Activated CD8-positive, alpha-beta memory T cell treated with anti-CD3 and anti-CD28 coated beads for 36 hours (primary cell): ENCODE results near the gene STIM1. TPM values are rescaled to one million over a fixed set of nuclear protein-coding genes. Genes with fewer than 3 reads are reported as not detected.
"Not testable (repeated sequence)": the region's sequence is repeated elsewhere in the genome, so short reads cannot be mapped to it uniquely, and the experiment has no call there.

ENCODE experiments used
- CTCF ChIA-PET: fragments of 350-600 bp; sonication (Branson Sonifier 250); formaldehyde crosslinking; loops from one replicate; lab custom pipeline; 2021; ENCODE audit warnings: antibody characterized with exemption; lab: Charles Lee
- POLR2A ChIA-PET: fragments of 350-600 bp; sonication (Branson Sonifier 250); formaldehyde crosslinking; loops from one replicate; lab custom pipeline; 2021; ENCODE audit warnings: antibody characterized with exemption; lab: Charles Lee
- total RNA-seq, 2 experiments: library from RNA; stranded (reverse); gene quantifications; one replicate each; pipeline ENCODE4 v1.2.3, GENCODE V29; 2021

STIM1 gene
- total RNA-seq, 2 experiments from 2014 or later, result 43.9 to 45.8 TPM

DNA sequence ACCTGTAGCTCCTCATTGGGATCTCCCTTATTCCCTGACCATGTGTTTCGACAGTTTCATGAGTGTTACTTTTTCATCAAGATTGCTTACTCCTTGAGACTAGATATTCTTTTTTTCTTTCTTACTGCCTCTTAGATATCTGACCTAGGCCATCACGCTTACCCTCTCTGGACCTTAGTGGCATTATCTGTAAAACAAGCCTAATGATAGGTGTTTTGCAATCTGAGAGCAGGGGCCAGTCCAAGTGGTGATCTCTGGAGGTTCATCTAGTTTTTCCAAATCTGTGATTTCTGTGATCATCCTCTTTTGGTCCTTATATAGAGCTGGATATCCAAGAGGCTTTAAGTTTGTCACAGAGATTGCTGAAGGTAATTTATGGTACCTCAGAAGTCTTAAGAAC lies 34.5 kb downstream of the STIM1 start:
- CTCF ChIA-PET, result interaction anchor here (1.4 kb wide), 1 partner anchor 35 kb away, joined by 3 read pairs; no protein-coding TSS in a partner anchor
- POLR2A ChIA-PET, result no interaction called here

DNA sequence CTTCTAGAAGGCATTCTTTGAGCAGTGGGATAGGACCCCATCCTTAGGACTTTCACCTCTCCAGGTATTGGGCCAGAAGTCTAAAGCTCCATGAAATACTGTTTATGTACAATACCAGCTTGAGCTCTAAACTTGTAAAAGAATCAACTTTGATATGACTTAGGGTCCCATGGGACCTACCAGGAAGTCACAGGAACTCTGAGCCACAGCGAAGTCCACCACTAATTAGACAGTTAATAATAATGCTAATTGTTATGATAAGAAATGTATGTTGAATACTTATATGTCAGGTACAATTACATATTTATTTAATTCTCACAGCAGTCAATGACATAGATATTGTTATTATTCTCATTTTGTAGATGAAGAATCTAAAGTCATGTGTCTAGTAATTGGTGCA lies 35.3 kb downstream of the STIM1 start:
- ChIA-PET CTCF (interaction anchor here (1.4 kb wide), 1 partner anchor 36 kb away, joined by 3 read pairs; no protein-coding TSS in a partner anchor), POLR2A (no interaction called here)

DNA sequence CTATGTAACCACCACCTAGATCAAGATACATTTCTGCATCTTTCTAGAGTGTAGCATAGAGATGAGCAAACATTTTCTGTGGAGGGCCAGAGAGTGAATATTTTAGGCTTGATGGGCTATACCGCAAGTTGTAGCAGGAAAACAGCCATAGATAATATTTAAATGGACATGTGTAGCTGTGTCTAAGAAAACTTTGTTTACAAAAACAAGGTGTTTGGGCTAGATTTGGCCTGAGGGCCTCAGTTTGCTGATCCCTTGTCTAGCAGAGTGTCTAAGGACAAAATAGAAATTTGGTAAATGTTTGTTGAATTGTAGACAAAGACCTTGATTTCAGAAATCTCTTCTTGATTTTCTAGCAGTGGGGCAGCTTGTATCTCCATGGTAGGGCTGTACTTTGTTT lies 36.3 kb downstream of the STIM1 start:
- CTCF ChIA-PET, result no interaction called here
- POLR2A ChIA-PET, result no interaction called here

DNA sequence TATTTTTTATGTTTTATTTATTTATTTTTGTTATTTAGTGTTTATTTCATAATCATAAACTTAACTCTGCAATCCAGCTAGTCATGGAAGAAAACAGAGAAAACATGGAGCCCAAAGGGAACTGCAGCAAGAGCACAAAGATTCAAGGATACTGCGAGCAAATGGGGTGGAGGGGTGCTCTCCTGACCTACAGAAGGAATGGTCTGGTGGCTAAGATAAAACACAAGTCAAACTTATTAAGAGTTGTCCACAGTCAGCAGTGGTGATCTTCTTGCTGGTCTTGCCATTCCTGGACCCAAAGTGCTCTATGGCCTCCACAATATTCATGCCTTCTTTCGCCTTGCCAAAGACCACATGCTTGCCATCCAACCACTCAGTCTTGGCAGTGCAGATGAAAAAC lies 36.7 kb downstream of the STIM1 start:
- CTCF ChIA-PET, result no interaction called here
- POLR2A ChIA-PET, result no interaction called here

DNA sequence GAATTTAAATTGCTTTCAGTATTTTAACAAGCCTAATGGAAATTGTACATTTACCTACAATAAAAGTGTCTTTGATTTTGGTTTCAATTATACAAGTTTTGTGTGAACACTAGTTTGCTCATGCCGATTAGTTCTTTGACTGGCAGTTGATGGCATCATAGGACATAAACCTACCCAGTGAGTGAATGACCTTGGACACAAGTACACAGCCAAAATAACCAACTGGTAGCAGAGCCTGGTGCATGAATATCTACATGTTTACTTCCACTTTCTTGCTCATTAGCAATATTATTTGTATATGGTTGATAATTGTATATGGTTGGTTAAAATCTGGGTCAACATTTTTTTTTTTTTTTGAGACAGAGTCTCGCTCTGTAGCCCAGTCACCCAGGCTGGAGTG lies 37.8 kb downstream of the STIM1 start:
- ChIA-PET POLR2A (interaction anchor here (1.2 kb wide), 1 partner anchor 202 kb away, joined by 3 read pairs; no protein-coding TSS in a partner anchor), CTCF (no interaction called here)

DNA sequence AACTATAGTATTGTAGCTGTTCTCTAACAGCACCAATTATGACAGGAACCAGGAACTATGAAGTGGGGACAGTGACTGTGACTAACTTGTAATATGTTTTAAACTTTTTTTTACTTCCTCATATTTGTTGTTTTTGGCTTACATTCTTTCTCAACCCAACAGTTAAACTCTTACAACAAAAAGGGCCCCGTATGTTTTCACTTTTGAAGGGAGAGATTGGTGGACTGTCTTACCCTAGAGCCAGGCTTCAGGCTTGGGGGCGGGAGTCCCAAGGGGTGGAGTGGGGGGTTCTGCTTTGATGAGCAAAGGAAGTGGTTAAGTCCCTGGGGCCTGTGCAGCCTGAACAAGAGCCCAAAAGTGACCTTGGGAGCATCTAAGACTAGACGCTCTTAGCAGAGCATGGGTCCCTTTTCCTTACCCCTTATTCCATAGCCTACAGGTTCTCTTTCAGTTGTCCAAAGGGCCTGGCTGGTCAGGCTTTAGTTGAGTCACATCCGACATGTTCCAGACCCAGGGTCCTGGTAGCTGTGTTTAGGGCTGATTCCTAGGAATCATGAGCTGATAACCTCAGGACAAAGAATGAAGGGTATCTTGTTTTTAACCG lies 38.8 kb downstream of the STIM1 start:
- ChIA-PET CTCF (interaction anchor here (1.6 kb wide), 1 partner anchor 39 kb away, joined by 5 read pairs; the partner anchor contains the start of gene STIM1), POLR2A (interaction anchor here (1.2 kb wide), 1 partner anchor 201 kb away, joined by 3 read pairs; no protein-coding TSS in a partner anchor)

DNA sequence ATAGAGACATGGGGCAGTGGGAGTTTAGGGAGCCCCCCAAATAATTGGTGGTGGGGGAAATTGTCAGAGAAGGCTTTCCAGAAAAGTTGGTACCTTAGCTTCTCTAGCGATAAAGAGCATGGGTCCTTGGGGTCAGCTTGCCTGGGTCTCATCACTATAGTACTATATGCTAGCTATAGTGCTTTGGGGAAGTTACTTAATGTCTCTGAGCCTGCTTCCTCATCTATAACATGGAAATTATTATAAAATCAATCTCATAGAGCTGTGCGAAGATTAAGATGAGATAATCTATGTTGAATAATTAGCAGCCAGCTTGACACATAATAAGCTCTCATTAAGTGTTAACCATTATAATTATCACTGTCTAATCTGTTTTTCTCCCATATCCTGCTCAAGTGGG lies 41.2 kb downstream of the STIM1 start:
- CTCF ChIA-PET, result no interaction called here
- POLR2A ChIA-PET, result no interaction called here

DNA sequence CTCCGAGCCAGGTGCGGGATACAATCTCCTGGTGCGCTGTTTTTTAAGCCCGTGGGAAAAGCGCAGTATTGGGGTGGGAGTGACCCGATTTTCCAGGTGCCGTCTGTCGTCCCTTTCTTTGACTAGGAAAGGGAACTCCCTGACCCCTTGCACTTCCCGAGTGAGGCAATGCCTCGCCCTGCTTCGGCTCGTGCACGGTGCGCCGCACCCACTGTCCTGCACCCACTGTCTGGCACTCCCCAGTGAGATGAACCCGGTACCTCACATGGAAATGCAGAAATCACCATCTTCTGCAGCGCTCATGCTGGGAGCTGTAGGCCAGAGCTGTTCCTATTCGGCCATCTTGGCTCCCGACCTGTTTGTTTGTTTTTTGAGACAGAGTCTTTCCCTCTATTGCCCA lies 44.8 kb downstream of the STIM1 start:
- CTCF ChIA-PET, POLR2A ChIA-PET: not testable (repeated sequence)

DNA sequence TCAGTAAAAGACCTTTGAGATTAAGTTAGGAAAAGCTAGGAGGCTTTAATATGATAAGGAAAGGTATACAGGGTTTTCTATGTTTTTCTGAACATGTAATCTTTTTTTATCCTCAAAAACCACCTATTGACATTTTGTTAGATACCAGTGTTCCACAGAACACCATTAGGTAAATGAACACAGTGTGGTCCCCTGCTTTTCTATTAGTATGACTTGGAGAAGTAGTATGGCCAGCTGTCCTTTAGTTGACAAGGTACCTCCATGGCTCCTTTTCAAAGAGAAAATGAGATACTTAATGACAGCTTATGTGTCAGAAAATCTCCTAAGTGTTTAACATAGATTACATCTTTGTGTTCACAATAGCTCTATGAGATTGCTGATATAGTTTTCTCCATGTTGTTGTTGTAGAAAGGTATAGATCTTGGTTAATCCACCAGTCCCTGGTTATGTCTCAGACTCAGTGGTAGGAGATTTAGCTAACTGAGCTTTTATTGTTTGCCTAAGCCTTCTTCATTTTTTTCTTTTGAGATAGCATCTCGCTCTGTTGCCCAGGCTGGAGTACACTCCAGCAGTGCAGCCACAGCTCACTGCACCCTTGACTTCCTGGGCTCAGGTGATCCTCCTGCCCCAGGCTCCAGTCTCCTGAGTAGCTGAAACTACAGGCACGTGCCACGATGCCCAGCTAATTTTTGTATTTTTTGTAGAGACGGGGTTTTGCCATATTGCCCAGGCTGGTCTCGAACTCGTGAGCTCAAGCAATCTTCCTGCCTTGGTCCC lies 46.0 kb downstream of the STIM1 start:
- POLR2A ChIA-PET, result interaction anchor here (0.5 to 0.6 kb wide), 5 partner anchors 17 to 164 kb away, joined by 3 to 6 read pairs (median 4); no protein-coding TSS in a partner anchor
- CTCF ChIA-PET, result interaction anchor here (0.7 to 1.1 kb wide), 2 partner anchors 47 to 52 kb away, joined by 3 read pairs; partner anchors contain the start of gene STIM1

DNA sequence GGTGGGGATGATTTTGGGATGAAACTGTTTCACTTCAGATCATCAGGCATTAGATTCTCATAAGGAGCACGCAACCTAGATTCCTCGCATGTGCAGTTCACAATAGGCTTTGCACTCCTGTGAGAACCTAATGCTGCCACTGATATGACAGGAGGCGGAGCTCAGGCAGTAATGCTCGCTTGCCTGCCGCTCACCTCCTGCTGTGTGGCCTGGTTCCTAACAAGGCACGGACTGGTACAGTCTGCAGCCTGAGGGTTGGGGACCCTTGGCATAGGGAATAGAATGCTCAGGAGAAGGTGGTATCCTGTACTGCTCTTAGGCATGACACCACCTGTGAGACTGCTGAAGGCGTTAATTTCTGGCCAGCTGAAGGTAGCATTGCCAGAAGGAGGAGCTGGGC lies 47.0 kb downstream of the STIM1 start:
- ChIA-PET CTCF (interaction anchor here (0.8 to 1.1 kb wide), 2 partner anchors 47 to 53 kb away, joined by 3 read pairs; partner anchors contain the start of gene STIM1), POLR2A (interaction anchor here (0.8 kb wide), 1 partner anchor 61 kb away, joined by 3 read pairs; no protein-coding TSS in a partner anchor)

DNA sequence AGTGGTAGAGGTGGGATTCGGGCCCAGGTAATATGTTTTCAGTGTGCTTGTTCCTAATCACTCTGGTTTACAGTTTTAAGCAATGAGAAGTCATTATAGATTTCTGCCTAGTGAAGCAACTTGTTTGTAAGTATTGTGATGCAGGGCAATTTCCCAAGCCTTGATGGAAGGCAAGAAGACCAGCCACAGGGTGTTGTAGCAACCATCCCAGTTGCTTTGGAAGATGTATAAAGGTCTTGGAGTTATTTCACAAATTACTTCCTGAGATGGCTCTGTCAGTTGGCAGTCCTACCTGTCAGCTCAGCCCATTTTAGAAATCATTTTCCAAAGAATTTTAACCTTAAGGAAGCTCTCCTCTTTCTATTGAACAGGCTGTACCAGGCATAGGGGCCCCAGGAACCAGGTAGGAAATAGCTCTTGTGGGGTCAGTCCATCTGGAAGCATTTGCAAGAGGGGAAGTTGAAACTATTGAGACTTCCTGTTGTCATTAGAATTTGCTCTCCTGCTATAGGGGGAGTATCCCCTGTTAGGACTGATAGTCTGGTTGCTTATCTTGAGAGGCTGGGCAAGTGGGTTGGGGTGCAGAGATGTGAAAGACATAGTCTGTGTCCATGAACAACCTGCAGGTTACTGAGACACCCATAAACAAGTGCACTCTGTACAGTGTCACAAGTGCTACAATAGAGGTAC lies 47.9 kb downstream of the STIM1 start:
- CTCF ChIA-PET, result interaction anchor here (0.8 kb wide), 1 partner anchor 48 kb away, joined by 3 read pairs; the partner anchor contains the start of gene STIM1
- POLR2A ChIA-PET, result no interaction called here

DNA sequence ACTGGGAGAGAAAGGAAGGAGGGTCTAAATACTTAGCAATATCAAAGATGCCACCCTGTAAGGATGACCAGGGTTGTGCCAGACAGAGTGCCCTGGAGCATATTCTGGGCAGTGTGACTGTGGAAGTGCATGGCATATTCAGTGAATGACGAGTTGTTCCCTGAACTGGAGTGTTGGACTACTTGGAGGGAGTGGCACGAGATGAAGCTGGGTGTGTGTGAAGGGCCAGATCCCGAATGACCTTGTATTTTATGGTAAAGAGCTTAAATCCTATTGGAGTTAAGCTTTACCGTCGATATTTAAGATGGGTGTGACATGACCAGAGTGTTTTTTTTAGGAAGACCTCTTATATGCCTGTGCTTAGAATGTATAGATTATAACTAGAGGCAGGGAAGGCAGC lies 48.8 kb downstream of the STIM1 start:
- CTCF ChIA-PET, result interaction anchor here (0.7 kb wide), 2 partner anchors 110 to 191 kb away, joined by 3 to 4 read pairs; no protein-coding TSS in a partner anchor
- POLR2A ChIA-PET, result interaction anchor here (0.6 kb wide), 1 partner anchor 153 kb away, joined by 6 read pairs; no protein-coding TSS in a partner anchor

DNA sequence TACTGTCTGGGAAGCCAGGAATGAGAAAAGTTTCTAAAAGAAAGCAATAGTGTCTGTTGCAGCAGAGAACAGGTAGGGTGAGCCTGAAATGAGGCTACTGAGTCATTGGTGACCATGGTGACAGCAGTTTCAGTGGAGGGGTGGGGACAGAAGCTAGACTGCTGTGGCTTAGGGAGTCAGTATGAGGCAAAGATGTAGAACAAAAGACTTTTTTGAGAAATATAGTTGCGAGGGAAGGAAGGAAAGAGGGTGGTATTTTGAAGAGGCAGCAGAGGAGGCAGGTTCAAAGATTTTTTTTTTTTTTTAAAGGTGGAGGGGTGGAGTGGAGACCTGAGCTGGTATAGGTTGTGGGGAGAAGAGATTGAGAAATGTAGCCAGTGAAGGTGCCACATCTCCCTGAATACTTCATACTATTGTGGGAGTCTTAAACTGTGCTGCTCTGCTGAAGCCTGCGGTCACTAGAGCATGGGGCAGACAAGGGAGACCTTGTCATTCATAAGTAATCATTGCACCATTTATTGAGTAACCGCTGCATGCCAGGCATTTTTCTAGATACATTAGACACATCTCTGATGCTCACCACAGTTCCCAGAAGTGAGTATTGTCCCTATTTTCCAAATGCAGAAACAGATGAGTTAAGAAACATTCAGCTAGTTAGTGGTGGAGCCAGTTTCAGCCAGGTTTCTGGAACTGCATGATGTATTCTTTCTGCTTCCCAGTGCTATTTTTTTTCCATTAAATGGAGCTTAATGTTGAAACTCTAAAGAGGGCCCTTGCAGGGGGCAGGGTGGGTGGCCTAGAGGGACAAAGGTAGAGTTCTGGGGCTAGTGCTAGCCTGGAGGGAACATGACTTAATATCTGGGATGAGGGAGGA lies 49.9 kb downstream of the STIM1 start:
- CTCF ChIA-PET, result interaction anchor here (0.6 to 1.8 kb wide), 5 partner anchors 26 to 171 kb away, joined by 3 to 14 read pairs (median 6); partner anchors contain the start of genes RHOG and STIM1
- POLR2A ChIA-PET, result interaction anchor here (0.7 to 1.3 kb wide), 3 partner anchors 33 to 64 kb away, joined by 4 to 9 read pairs (median 5); partner anchors contain the start of genes RHOG and STIM1

DNA sequence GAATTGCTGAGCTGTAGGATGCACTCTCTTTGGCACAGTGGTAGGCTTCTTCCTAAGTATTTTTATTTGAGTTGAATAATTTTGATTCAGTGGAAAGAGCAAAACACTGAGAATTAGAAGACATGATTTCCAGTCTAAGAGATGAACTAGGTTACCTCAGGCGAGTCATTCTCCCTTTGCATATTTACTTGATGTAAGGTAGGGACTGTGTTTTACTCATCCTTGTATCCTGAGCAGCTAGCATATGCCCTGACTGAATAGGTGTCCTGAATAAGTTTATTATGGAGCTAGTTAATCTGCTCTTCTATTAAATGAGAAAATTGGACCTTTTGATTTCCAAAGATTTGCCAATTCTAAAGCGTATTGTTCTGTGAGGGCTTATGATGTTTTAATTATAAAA lies 50.7 kb downstream of the STIM1 start:
- POLR2A ChIA-PET, result interaction anchor here (1.3 kb wide), 2 partner anchors 51 to 65 kb away, joined by 5 to 9 read pairs; partner anchors contain the start of genes RHOG and STIM1
- CTCF ChIA-PET, result interaction anchor here (1.7 to 1.8 kb wide), 3 partner anchors 51 to 167 kb away, joined by 6 to 14 read pairs (median 7); partner anchors contain the start of genes RHOG and STIM1

DNA sequence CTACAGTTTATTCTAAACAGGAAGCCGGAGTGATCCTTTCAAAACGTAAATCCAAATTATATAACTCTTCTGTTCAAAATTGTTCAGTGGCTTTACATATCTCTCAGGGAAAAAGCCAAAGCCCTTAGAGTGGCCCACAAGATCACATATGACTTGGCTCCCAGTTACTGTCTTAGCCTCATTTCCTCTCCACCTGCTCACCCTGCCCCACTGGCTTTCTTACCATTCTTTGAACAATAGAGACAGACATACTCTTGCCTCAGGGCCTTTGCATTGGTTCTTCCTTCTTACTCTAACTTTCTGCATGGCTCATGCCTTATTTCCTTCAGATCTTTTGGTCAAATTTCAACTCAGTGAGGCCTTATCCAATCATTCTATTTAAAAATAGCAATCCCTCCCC lies 52.1 kb downstream of the STIM1 start:
- ChIA-PET CTCF (no interaction called here), POLR2A (no interaction called here)

DNA sequence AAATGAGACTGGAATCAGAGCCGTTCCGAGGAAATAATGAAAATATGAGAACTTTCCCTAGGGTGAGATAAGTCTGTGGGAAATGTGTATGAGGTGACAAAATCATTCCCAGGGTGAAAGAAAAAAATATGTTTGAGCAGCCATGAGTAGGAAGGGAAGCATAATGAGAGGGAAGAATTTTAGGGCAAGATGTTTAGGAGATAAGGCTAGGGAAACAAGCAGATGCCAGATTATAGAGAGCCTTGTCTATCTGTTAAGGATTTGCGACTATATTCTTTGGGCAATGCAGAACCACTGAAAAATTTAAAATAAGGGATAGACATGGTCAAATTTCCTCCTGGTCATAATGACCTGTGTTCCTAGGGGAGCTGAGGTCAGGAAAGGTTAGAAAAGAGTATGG lies 54.4 kb downstream of the STIM1 start:
- CTCF ChIA-PET, result interaction anchor here (1.5 kb wide), 1 partner anchor 55 kb away, joined by 3 read pairs; the partner anchor contains the start of gene STIM1
- POLR2A ChIA-PET, result interaction anchor here (1.2 kb wide), 1 partner anchor 54 kb away, joined by 3 read pairs; the partner anchor contains the start of gene STIM1

DNA sequence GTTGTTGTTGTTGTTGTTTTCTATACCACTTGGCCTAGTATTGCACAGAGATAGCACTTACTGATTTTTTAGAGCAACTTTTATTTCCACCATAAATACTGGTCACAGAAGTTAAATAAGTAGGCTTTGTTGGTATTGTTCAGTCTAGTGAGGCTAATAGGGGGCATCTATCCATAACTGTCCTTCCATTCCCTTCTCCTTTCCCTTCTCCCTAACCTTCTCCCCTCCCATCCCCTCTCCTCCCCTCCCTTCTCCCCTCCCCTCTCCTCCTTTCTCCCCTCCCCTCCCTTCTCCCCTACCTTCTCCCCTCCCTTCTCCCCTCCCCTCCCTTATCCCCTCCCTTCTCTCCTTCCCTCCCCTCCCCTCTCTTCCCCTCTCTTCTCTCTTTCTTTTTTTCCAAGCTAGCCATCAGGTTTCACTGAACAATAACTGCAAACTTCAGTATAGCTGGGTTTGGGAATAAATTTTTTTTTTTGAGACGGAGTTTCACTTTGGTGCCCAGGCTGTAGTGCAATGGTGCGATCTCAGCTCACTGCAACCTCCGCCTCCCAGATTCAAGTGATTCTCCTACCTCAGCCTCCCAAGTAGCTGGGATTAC lies 56.5 kb downstream of the STIM1 start:
- ChIA-PET POLR2A (no interaction called here), CTCF (interaction anchor here (1.6 kb wide), 1 partner anchor 161 kb away, joined by 7 read pairs; no protein-coding TSS in a partner anchor)
